C1 segment of cervical spinal cord (tissue), 14 donors: Measurements from ENCODE around the gene USB1.

Source experiments
- DNase-seq, 14 donors: peaks; one replicate each; lab custom pipeline; 2025; lab: John Stamatoyannopoulos, UW

Gene USB1

DNA sequence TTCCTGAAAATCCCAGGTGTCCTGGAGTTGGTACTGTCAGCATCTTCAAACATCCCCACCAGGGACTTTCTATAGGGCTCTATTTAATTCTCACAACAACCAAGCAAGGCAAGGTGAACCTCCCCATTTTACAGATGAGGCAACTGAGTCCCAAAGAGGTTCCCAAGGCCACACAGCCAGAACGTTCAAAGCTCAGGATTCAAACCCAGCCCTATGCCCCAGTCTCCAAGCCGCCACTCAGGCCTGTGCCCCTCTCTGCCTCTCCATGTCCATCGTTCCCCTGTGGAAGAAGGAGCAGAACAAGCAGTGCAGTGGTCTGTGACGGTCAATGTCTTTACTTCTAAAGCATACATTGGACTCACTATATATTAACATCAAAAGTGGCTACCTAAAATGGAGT lies 6.8 kb upstream of the USB1 start:
- no peak for DNase-seq

DNA sequence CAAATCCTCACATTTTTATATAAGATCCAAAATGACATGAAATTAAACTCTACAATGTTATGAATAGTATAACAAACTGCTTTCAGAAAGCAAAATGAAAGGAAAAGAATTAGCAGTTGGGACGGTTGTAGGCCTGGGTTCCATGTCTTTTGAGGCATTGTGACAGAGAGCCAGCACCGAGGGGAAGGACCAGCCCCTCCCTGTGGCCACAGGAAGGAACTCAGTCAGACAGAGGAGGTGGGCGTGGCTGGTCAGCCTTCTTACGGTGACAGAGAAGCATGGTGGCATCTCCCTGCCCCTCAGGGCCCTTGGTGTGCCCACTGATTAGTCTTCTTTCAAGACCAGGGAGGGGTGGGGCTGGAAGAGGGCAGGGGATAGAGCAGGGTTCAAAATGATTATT lies 6.4 kb upstream of the USB1 start:
- peak in 1 of 14 donors; percentile 7 for DNase-seq

GRCh38 chr16:57995721-57996405 lies 5.3 kb upstream of the USB1 start:
- DNase-seq = no peak

DNA sequence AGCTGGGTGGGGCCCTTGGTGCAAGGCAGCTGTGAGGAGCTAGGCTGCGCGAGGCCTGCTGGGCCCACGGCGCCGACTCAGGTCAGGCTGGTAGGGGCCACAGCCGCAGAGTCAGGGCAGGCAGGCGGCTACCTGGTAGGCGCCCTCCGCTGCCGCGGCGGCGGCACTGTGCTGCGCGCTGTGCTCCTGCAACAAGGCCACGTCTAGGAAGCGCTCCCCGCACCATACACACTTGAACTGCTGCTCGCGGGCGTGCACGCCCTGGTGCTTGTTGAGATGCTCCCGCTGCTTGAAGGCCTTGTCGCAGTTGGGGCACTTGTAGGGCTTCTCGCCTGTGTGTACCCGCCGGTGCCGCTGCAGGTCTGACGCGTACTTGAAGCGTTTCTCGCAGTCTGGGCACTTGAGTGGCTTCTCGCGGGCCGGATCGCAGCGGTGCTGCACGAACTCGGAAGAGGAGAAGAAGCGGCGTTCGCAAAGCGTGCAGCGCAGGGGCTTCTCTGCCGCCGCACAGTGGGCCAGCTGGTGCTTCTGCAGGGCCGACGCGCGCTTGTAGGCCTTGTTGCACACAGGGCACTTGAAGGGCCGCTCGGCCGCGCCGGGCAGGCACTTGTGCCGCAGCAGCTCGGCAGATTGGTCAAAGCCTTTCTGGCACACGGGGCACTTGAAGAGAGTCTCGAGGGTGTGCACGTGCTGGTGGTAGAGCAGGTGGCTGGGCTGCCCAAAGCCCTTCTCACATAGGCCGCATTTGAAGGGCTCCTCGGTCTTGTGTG lies 4.6 kb upstream of the USB1 start:
- DNase-seq = no peak

DNA sequence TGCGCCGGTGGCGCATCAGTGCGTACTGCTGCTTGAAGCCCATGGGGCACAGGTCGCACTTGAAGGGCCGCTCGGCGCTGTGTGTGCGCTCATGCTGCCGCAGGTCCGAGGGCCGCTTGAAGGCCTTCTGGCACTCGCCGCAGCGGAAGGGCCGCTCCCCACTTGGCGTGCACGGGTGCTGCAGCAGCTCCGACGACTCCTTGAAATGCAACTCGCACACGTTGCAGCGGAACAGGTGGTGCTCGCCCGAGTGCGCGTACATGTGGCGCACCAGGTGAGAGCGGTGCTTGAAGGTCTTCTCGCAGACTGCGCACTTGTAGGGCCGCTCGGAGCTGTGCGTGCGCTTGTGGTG lies 4.1 kb upstream of the USB1 start:
- DNase-seq = no peak

DNA sequence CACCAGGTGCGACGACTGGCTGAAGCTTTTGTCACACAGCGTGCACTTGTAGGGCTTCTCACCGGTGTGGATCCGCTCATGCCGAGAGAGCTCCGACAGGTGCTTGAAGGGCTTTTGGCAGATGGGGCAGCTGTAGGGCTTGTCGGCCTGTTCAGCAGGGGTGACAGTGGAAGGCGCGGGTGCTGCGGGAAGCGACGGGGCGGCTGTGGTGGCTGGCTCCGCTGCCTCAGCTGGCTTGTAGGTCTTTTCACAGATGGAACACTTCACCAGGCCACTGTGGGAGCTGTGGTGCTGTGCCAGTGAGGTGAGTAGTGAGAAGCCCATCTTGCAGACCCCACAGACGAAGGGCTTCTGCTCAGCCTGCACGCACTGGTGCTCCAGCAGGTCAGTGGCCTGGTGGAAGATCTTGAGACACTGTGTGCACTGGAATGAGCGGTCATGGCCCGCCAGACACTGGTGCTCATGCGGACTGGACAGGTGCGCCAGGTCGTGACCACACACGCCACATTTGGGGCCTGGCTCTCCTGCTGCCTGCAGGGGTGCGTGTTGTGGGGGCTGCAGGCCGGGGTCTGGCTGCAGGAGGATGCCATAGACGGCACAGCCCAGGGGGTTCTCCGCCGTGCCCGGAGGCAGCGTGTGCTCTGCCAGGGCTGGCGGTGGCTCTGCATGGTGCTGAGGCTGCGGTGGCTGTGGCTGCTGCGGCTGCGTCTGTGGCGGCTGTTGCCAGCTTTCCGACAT lies 3.5 kb upstream of the USB1 start:
- no peak for DNase-seq

DNA sequence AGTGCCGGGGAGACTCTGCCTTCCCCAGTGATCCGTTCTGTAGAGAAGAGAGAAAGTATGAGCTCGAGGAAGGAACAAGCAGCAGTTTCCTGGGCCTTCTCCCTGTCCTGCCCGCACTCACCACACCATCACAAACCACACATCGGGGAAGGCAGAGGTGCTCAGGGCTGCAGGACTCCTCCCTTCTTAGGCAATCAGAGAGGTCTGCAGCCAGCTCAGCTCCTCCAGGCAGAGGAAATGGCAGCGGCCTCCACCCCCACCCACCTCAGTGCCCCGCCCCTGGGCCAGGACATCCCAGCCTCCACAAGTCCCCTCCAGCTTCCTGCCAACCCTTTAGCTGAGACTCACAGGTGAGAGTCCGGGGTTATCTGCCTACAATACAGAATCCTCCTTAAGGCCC lies 2.7 kb upstream of the USB1 start:
- DNase-seq = no peak

DNA sequence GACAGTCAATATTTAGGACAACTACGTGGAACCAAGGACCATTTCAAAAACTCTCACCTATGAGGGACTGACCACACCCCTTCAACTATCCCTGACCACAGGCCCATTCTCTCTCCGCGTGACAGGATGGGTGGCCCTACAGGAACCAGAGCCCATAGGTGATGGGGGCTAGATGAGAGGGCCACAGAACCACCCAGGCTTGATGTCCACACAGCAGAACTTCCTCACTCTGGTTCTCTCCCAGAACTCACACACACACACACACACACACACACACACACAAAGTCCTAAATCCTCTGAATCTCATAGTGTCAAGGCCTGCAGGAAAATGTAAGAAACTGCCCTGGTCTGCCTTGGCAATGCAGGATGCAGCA lies 2.2 kb upstream of the USB1 start:
- no peak for DNase-seq

DNA sequence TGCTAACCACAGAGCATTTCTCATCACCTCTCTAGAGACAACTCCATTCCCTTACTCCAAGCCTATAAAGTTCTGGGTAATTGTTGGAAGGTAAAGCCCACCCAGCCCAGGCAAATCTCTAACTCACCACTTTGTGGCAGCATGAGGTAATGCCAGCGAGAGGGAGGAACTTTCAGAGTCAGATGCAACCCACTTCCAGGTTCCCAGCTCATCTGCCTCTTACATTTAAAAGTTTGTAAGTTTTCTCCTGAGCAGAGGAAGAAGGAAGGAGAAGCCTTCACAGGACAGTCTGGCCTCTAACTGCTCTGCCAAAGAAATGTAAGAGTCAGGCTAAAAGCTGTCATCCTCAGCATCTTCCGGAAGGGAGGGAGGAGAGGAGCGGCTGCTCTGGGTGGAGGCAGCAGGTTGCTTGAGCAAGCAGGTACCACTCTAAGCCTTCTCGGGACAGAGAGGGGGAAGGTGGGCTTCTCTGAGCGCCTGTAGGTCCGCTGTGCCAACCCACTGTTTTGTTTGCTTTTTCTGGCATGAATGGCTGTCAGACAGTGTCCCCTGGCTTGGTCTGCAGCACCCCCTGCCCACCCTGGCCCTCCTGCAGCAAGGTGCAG lies 1.7 kb upstream of the USB1 start:
- peak in 2 of 14 donors; percentile 9 to 41 for DNase-seq

GRCh38 chr16:57999971-58000705 lies 1.1 kb upstream of the USB1 start, which contains the start of gene ZNF319:
Gene ZNF319 (minus strand): TSS chr16:58000672. CDS start chr16:57998265, 2,407 bp downstream.
- peak in 2 of 14 donors; percentile 41 to 65 for DNase-seq

GRCh38 chr16:58001781-58002415 lies 691 bp downstream of the USB1 start:
- no peak for DNase-seq

GRCh38 chr16:58002416-58002800 lies 1.2 kb downstream of the USB1 start:
- no peak for DNase-seq

DNA sequence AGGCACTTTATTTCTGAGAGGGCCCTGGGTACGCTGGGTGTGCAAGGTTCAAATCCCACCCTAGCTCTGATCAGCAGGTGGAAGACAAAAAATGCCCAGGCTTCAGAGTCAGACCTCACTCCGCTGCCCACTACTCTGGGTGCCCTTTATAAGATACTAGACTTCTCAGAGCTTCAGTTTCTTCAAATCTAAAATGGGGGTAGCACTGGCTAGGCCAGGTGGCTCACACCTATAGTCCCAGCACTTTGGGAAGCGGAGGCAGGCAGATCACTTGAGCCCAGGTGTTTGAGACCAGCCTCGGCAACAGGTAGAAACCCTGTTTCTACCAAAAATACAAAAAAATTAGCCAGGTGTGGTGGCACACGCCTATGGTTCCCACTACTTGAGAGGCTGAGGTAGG lies 1.7 kb downstream of the USB1 start:
- DNase-seq = no peak

DNA sequence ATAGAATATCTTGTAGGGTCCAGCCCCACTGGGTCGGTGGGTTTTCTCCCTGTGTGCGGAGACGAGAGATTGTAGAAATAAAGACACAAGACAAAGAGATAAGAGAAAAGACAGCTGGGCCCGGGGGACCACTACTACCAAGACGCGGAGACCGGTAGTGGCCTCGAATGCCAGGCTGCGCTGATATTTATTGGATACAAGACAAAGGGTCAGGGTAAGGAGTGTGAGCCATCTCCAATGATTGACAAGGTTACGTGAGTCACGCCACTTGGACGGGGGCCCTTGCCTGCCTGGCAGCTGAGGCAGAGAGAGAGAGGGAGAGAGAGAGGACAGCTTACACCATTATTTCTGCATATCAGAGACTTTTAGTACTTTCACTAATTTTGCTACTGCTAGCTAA lies 3.5 kb downstream of the USB1 start:
- peak in 2 of 14 donors; percentile 24 to 43 for DNase-seq

GRCh38 chr16:58009856-58010416 lies 8.7 kb downstream of the USB1 start:
- no peak for DNase-seq

DNA sequence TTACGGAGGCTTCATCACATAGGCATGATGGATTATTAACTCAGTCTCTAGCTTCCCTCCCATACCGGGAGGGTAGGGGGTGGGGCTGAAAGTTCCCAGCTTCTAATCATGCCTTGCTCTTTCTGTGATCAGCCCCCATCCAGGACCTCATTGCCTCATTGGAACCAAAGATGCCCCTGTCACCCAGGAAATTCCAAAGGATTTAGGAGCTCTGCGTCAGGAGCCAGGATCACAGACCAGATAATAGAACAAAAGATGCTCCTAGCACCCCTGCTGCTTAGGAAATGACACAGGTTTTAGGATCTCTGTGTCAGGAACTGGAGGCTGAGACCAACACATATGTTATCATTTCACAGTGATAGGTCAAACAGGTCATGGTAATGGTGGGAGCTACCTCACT lies 9.7 kb downstream of the USB1 start:
- no peak for DNase-seq

DNA sequence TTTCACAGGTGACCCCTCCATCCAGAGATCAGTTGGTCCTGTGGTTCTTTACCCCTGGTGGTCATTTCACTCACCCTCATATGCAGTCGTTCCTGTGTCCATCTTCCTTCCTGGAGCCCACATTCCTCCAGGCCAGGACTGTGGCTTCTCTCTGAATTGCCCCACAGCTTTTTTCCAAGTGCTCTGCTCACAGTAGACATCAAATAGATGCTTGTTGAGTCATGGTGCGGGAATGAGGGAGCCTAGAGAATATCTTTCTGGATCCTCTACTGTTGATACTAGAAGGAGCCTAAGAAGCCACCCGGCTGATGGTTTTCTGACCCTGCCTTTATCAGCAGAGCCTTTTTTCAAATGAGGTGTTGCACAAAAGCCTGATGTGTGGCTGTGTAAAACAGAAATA lies 10.4 kb downstream of the USB1 start:
- DNase-seq = no peak

DNA sequence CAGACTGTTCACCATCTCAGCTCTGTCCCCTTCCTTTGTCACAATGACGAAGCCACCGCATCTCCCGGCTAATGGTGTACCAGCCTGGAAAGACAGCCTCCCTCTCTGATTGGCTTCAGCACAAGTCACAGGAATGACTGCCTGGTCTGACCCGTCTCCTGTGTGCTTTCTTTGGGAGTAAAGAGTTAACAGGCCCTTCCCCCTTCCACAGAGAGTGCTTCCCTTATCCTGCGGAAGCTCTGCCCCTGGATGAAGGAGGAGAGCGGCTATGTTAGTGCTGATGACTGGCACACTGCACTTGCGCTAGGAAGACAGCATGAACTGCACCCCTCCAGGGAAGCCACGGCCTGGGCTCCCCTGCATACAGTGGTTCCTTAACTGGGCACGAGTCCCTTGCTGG lies 11.3 kb downstream of the USB1 start:
- DNase-seq = no peak

DNA sequence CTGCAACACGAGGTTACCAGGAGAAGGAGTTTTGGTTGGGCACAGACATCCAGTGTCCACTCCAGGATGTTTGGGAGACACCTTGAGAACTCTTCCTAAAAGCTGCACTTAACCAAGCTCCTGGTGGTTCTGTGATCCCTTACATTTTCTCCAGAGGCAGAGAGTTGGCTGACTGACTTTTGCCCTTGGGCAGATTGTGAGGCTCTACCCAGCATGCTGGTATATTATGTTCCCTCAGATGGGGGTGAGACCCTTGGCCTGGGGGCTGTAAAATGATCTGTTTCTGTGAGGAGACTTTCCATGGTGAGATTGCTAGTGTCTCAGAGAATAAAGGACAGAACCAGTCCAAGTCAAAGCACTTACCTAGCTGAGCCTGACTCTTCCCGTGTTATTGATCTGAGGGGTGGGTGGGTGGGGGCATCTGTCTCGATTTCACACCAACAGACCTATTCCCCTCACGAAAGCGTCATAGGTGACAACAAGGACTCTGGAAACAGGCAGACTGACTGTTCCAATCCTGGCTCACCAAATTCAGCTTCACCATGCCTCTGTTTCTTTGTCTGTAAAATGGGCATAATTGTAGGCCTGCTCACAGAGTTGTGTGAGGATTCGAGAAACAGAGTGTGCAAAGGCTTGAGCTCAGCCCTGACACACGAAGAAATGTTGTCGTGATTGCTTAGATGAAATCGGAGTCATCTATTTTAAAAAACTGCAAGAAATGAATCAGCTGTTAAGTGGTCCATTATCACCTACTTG lies 12.2 kb downstream of the USB1 start:
- DNase-seq = no peak

GRCh38 chr16:58016840-58017446 lies 15.7 kb downstream of the USB1 start:
- DNase-seq = peak in 1 of 14 donors; percentile 73
